NCI-H1694 (cell line): ENCODE data around the gene TNNI2.

Experiments
- DNase-seq: peaks from one replicate; lab custom pipeline; 2025; lab: John Stamatoyannopoulos, UW

TNNI2 gene

GRCh38 chr11:1834779-1835670, 3.8 kb upstream of the TNNI2 start, which contains the start of gene SYT8:
Gene SYT8, plus strand, starts transcription at chr11:1834990. Its CDS starts 116 bp downstream, at chr11:1835106.
- DNase-seq = no peak

- no peak for DNase-seq
Measured at GRCh38 chr11:1835671-1836010, 3.1 kb upstream of the TNNI2 start.

GRCh38 chr11:1836011-1836945, 2.5 kb upstream of the TNNI2 start:
- no peak for DNase-seq

GRCh38 chr11:1837171-1838076, 1.4 kb upstream of the TNNI2 start:
- DNase-seq = no peak

GRCh38 chr11:1838077-1838425, 730 bp upstream of the TNNI2 start:
- DNase-seq = no peak

- no peak for DNase-seq
Measured at GRCh38 chr11:1839204-1839923, 583 bp downstream of the TNNI2 start.

GRCh38 chr11:1839924-1840779, 1.4 kb downstream of the TNNI2 start:
- DNase-seq = no peak

- no peak for DNase-seq
Measured at GRCh38 chr11:1840780-1841480, 2.1 kb downstream of the TNNI2 start.

- DNase-seq = no peak
Measured at GRCh38 chr11:1841511-1842148, 2.8 kb downstream of the TNNI2 start.

GRCh38 chr11:1842149-1843097, 3.6 kb downstream of the TNNI2 start:
- DNase-seq = no peak

- DNase-seq = no peak
Measured at GRCh38 chr11:1843098-1843473, 4.3 kb downstream of the TNNI2 start.

- no peak for DNase-seq
Measured at GRCh38 chr11:1843796-1844195, 5.0 kb downstream of the TNNI2 start.

GRCh38 chr11:1844221-1845094, 5.7 kb downstream of the TNNI2 start:
- no peak for DNase-seq

GRCh38 chr11:1845095-1845429, 6.3 kb downstream of the TNNI2 start:
- DNase-seq = no peak

- no peak for DNase-seq
Measured at GRCh38 chr11:1845561-1846452, 7.0 kb downstream of the TNNI2 start.

- DNase-seq = no peak
Measured at GRCh38 chr11:1846453-1846932, 7.7 kb downstream of the TNNI2 start.
